ENCODE measurements around the gene CACNA1I. TPM values are rescaled to one million over a fixed set of nuclear protein-coding genes. Genes with fewer than 3 reads are reported as not detected.
A peak's percentile ranks its signal among the peaks of the same experiment; 100 is the strongest.

CACNA1I gene
- polyA plus RNA-seq, 1 donor from 2014 or later: 0.04 TPM

DNA sequence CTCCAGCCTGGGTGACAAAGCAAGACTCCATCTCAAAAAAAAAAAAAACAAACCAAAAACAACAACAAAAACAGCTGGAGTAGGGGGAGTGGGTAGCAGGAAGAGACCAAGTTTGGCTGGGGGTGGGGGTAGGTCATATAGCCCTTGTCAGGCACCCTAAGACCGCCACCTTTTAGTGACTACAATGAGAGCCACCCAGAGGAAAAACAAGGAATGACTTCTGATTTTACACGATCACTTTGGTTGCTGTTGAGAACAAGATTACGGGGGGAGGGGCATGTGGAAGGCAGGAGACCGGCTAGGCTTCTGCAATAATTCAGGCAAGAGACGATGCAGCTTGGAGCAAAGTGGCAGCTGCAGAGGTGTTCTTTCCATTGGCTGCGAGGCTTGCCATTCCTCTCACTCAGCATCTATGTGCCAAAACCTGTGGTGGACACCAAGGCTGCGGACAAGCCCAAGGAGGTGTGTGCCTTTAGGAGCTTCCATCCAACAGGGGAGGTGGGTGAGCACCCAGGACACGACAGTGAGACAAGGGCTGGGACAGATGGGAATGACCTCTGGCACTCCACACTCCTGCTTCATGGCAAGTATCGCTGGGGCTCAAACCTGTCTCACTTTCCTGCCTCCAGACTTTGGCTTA is 39.7 kb upstream of the CACNA1I start:
- peaks cover 5% of the 10 kb centered on the region for H3K36me3 Mint-ChIP-seq
- H3K4me1 Mint-ChIP-seq: peaks cover 37 to 56% (median 52%) of the 10 kb centered on the region in 3 donors
- peak overlapping the region; percentile 48 to 97 (median 90) for H3K4me3 Mint-ChIP-seq
- H3K9me3 Mint-ChIP-seq: no peaks in the 10 kb centered on the region
- H3K27me3 Mint-ChIP-seq: no peaks in the 10 kb centered on the region
- H3K27ac Mint-ChIP-seq: peak overlapping the region; percentile 90 to 98 (median 95)

DNA sequence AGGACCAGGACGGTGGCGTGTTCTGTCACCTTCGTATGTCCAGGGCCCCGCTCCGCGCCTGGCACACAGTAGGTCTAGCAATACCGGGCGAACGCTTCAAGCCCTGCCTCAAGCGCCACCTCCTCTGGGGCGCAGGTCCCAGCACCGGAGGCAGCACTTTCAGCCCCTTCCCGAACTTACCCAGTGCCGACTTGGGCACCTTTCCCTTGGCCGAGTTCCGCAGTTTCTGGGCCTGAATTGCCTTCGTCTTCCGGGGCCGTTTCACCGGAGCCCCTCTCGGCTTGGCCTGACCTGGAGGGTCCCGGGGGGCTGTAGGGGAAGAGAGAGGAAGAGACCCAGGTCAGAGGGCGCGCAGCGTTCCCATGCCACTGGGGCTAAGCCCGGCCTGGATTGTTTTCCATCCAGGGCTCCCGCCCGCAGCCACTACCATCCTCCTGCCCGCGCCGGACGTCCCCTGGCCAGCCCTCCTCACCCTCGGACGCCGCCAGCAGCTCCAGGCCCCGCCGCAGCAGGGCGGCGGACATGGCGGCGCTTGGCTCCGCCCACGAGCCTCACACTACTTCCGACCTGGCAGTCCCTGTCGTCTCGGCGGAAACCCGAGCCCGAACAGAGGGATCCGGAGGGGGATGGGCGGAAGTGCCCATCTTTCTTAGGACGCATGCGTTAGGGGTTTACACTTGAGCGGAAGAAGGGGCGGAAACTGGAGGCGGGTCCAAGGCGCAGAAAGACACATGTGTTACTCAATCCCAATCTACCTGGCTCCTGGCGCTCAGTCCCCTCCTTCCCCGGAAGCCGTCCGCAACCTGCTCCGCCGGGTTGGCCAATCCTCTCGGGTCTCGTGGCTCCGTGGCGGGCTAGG is 38.1 kb upstream of the CACNA1I start, which contains the start of gene RPS19BP1:
Gene RPS19BP1 (minus strand): TSS at position 534 of the 859 bp plus-strand sequence. CDS start 10 bp downstream, at position 524.
- peak within 1 kb of the TSS; percentile 86 to 97 (median 96) for H3K4me3 Mint-ChIP-seq
- H3K9me3 Mint-ChIP-seq: no peaks in the 10 kb centered on the region
- no peaks in the 10 kb centered on the region for H3K27me3 Mint-ChIP-seq
- peak within 1 kb of the TSS; percentile 90 to 98 (median 95) for H3K27ac Mint-ChIP-seq
- H3K36me3 Mint-ChIP-seq: peaks cover 5% of the 10 kb centered on the region
- peaks cover 31 to 48% (median 43%) of the 10 kb centered on the region in 3 donors for H3K4me1 Mint-ChIP-seq

GRCh38 chr22:39534092-39534506 is 36.5 kb upstream of the CACNA1I start:
- H3K4me1 Mint-ChIP-seq: peaks cover 17 to 33% (median 32%) of the 10 kb centered on the region in 3 donors
- no peaks in the 10 kb centered on the region for H3K27me3 Mint-ChIP-seq
- H3K27ac Mint-ChIP-seq: peak overlapping the region in 1 of 3 donors; percentile 68
- peaks cover 3% of the 10 kb centered on the region for H3K36me3 Mint-ChIP-seq
- H3K4me3 Mint-ChIP-seq: no peak overlapping the region
- H3K9me3 Mint-ChIP-seq: no peaks in the 10 kb centered on the region

GRCh38 chr22:39534591-39535356 is 35.8 kb upstream of the CACNA1I start:
- no peaks in the 10 kb centered on the region for H3K9me3 Mint-ChIP-seq
- peaks cover 13 to 28% (median 26%) of the 10 kb centered on the region in 3 donors for H3K4me1 Mint-ChIP-seq
- H3K4me3 Mint-ChIP-seq: peak overlapping the region in 1 of 4 donors; percentile 54
- peak overlapping the region in 2 of 3 donors; percentile 46 to 68 for H3K27ac Mint-ChIP-seq
- no peaks in the 10 kb centered on the region for H3K36me3 Mint-ChIP-seq
- H3K27me3 Mint-ChIP-seq: peaks cover 2% of the 10 kb centered on the region

DNA sequence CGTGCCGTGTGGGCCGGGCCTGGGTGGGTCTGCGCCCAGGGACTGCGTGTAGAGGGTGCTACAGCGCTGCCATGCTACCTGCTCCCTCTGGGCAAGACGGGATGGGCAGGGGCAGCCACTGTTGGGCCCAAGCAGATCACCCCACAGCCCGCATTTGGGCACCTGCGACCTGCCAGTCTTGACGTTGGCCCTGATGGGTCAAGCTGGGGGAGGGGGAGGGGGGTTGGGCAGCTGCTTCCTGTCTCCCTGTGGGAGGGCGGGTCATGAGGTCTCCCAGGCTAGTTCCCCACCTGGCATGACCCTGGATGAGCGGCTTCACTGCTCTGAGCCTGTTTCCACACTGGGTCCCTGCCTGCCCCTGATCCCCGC is 35.2 kb upstream of the CACNA1I start:
- H3K27ac Mint-ChIP-seq: no peak overlapping the region
- peaks cover 4% of the 10 kb centered on the region for H3K27me3 Mint-ChIP-seq

DNA sequence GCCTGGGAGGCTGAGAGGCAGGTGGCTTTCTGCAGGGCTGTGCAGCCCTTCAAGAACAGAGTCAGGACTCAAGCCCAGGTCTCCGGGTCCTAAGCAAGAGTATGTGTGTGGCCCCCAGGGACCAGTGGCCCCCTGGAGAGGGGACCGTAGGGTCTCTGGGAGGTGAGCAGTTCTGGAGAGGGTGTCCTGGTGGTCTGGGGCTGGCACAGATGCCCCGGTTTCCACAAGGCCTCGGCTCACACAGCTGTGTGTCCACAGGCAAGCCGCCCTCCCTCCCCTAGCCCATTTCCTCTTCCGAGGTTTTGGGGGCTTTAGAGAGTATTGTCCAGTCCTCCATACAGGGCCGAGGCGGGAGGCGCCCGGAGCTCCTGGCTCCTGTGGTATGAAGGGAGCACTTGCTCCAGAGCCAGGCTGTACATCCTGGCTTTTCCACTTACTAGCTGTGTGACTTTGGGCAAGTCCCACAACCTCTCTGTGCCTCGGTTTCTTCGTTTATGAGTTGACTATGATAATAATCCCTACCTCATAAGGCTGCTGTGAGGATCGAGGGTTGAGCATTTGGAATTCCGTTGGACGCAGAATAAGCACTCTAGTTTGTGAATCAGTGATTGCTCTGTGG is 34.6 kb upstream of the CACNA1I start:
- Mint-ChIP-seq H3K27ac (no peak overlapping the region), H3K27me3 (peaks cover 4% of the 10 kb centered on the region), H3K4me1 (peaks cover 9 to 19% (median 16%) of the 10 kb centered on the region in 3 donors), H3K4me3 (no peak overlapping the region), H3K9me3 (peaks cover 0 to 1% (median 0%) of the 10 kb centered on the region in 3 donors), H3K36me3 (no peaks in the 10 kb centered on the region)

More for the DNA sequence above, 35.2 kb upstream of the CACNA1I start:
- peaks cover 9 to 23% (median 21%) of the 10 kb centered on the region in 3 donors for H3K4me1 Mint-ChIP-seq
- H3K4me3 Mint-ChIP-seq: no peak overlapping the region
- H3K9me3 Mint-ChIP-seq: peaks cover 0 to 1% (median 0%) of the 10 kb centered on the region in 3 donors
- no peaks in the 10 kb centered on the region for H3K36me3 Mint-ChIP-seq

DNA sequence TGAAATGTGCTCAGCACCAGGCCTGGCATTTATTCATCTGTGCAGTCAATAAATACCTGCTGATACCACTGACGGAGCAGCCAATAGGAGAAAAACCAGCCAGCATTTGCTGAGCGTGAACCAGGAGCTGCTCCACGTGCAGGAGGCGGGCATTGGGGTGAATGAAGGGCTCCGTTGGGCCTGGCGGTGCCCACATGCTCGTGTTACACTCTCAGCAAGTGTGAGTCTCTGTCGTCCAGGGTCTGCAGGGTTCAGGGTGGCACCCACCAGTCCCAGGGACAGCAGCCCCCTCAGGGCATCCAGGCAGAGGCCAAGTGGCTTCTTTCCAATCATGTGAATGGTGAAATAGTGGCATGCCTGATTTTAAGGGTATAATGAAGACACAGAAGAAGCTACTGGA is 33.8 kb upstream of the CACNA1I start:
- H3K27me3 Mint-ChIP-seq: peaks cover 4% of the 10 kb centered on the region
- no peak overlapping the region for H3K27ac Mint-ChIP-seq
- no peak overlapping the region for H3K4me3 Mint-ChIP-seq
- H3K4me1 Mint-ChIP-seq: peaks cover 5 to 12% (median 11%) of the 10 kb centered on the region in 3 donors
- H3K9me3 Mint-ChIP-seq: peaks cover 0 to 1% (median 0%) of the 10 kb centered on the region in 3 donors
- H3K36me3 Mint-ChIP-seq: no peaks in the 10 kb centered on the region

- Mint-ChIP-seq H3K27me3 (peaks cover 4% of the 10 kb centered on the region), H3K36me3 (no peaks in the 10 kb centered on the region), H3K4me3 (no peak overlapping the region), H3K9me3 (peaks cover 0 to 1% (median 0%) of the 10 kb centered on the region in 3 donors), H3K4me1 (peaks cover under 1 to 4% (median 3%) of the 10 kb centered on the region in 3 donors), H3K27ac (no peak overlapping the region)
Measured at GRCh38 chr22:39537975-39538374, 32.6 kb upstream of the CACNA1I start.

- Mint-ChIP-seq H3K27ac (no peak overlapping the region), H3K4me3 (no peak overlapping the region), H3K9me3 (peaks cover 1 to 6% (median 2%) of the 10 kb centered on the region in 3 donors), H3K4me1 (peaks cover 4 to 10% (median 4%) of the 10 kb centered on the region in 3 donors), H3K36me3 (no peaks in the 10 kb centered on the region), H3K27me3 (peaks cover 38% of the 10 kb centered on the region)
Measured at GRCh38 chr22:39543095-39543494, 27.5 kb upstream of the CACNA1I start.

DNA sequence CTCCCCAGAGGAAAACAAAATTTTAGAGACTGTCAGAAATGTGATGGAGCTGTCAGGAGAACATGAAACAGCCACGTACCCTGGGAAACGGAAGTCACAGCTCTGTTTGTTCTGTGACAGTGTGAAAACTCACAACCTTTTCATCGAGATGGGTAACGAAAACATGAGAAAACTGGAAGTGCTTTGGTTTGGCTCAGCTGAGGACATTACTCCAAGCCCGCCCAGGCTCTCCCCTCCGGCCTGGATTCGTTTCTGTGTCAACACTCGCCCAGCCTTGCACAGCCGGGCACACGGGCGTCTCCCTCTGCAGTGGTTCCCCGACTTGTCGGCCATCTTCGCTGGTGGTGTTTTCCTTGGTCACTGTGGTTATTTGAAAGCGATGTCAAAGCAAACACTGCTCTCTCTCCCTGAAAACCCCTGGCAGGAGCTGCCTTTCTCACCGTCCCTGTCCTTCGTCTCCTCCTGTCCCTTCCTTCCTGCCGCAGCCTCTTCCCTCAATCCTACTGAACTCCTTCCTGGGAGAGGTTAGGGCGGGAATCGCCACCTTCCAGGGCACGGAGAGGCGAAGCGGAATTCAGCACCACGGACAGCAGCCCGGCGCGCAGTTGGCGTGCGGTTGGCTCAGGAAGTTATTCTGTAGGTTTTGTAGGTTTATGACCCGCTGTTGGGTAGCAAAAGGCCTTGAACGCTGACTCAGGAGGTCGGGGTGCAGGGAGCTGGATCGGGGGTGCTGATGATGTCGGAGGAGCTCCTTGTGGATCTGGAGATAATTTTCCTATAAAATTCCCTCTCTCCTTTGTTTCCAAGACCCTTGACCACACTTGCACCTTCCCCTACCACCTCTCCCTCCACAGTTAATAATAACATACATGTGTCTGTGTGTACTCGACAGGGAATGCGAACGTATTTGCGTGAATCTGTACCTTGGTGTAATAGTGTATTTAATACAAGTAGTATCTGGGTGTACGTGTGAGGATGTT is 24.9 kb upstream of the CACNA1I start:
- peaks cover 51% of the 10 kb centered on the region for H3K27me3 Mint-ChIP-seq
- no peaks in the 10 kb centered on the region for H3K36me3 Mint-ChIP-seq
- peak overlapping the region in 2 of 3 donors; percentile 39 to 86 for H3K27ac Mint-ChIP-seq
- peak overlapping the region in 1 of 4 donors; percentile 78 for H3K4me3 Mint-ChIP-seq
- peaks cover 0 to 6% (median 2%) of the 10 kb centered on the region in 3 donors for H3K9me3 Mint-ChIP-seq
- peaks cover 4 to 10% (median 4%) of the 10 kb centered on the region in 3 donors for H3K4me1 Mint-ChIP-seq

DNA sequence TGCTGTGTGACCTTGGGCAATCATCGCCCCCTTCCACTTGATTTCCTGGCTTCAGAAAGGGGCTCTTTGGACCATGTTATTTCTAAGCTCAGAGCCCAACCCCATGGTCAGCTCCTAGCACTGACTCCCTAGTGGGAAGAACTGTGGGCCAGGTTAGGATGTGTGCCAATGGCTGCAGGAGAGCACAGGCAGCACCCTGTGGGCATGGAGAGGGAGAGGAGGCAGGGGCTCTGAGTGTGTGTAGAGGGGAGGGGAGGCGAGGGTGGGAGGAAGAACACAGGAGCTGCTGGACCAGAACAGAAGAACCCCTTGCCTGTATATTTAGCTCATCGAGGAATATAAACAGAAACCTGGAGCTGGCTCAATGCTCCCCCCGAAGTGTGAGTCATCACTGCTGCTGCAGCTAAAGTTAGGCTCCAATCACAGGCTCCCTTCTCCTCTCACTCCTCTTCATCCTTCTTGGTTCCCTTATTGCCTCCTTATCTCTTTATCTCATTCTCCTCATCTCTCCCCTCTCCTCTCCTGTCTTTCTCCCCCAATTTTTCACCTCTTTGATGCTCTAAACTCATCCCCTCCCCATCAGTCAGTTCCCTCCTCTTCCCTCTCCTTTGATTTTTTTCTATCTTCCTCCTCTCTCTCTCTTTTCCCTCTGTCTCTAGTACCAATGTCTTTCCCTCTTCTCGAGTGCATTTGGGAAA is 23.5 kb upstream of the CACNA1I start:
- Mint-ChIP-seq H3K27ac (peak overlapping the region in 1 of 3 donors; percentile 44), H3K4me3 (no peak overlapping the region), H3K9me3 (peaks cover 0 to 6% (median 2%) of the 10 kb centered on the region in 3 donors), H3K36me3 (no peaks in the 10 kb centered on the region), H3K4me1 (peaks cover 4 to 10% (median 4%) of the 10 kb centered on the region in 3 donors), H3K27me3 (peaks cover 53% of the 10 kb centered on the region)

- H3K4me1 Mint-ChIP-seq: peaks cover 4 to 10% (median 4%) of the 10 kb centered on the region in 3 donors
- H3K27me3 Mint-ChIP-seq: peaks cover 53% of the 10 kb centered on the region
- no peak overlapping the region for H3K27ac Mint-ChIP-seq
- no peaks in the 10 kb centered on the region for H3K36me3 Mint-ChIP-seq
- H3K9me3 Mint-ChIP-seq: peaks cover 0 to 6% (median 2%) of the 10 kb centered on the region in 3 donors
- H3K4me3 Mint-ChIP-seq: no peak overlapping the region
Measured at GRCh38 chr22:39547587-39547947, 23.0 kb upstream of the CACNA1I start.

- H3K36me3 Mint-ChIP-seq: no peaks in the 10 kb centered on the region
- H3K9me3 Mint-ChIP-seq: no peaks in the 10 kb centered on the region
- H3K27ac Mint-ChIP-seq: no peak overlapping the region
- H3K4me1 Mint-ChIP-seq: peaks cover 0 to 2% (median 0%) of the 10 kb centered on the region in 3 donors
- H3K27me3 Mint-ChIP-seq: peaks cover 32% of the 10 kb centered on the region
- no peak overlapping the region for H3K4me3 Mint-ChIP-seq
Measured at GRCh38 chr22:39553429-39553828, 17.1 kb upstream of the CACNA1I start.
